HepG2 (cell line): ENCODE results near the gene SPTB. TPM values are rescaled to one million over a fixed set of nuclear protein-coding genes. Genes with fewer than 3 reads are reported as not detected.

Experiments used
- ATAC-seq: fragments of 200-7000 bp; cut with Tn5 transposase; 3 replicates; pipeline ENCODE4 v1.9.1; 2020; ENCODE audit warnings: mild to moderate bottlenecking, moderate library complexity
- BruUV-seq: library from RNA; stranded (reverse); fragments of 400-500 nt; replicated peaks from 2 replicates; lab custom pipeline; 2021; lab: Mats Ljungman, UMichigan
- CTCF ChIA-PET: fragments of 300-600 bp; formaldehyde crosslinking; extraction: SDS; loops from one replicate; lab custom pipeline; 2021; ENCODE audit warnings: low total read pairs, inconsistent platforms, low intra/inter-chr PET ratio; lab: Yijun Ruan, JAX
- POLR2A ChIA-PET: fragments of 350-600 bp; sonication (Branson Sonifier 250); formaldehyde crosslinking; loops from one replicate; lab custom pipeline; 2020; ENCODE audit warnings: antibody characterized with exemption, inconsistent platforms; lab: Yijun Ruan, JAX
- DNase-seq: peaks from one replicate; pipeline ENCODE4 v3.0.0-alpha.2; 2015; ENCODE audit warnings: low spot score
- FAIRE-seq: peaks from 3 replicates; lab custom pipeline; 2011; peaks lifted over from hg19 to GRCh38; lab: Jason Lieb, UNC
- H2AFZ ChIP-seq: one replicate; pipeline ENCODE4 v1.6.1; 2011; ENCODE audit warnings: low read length, inconsistent platforms
- H3K27ac ChIP-seq: fragments of 300-600 bp; 3 replicates; pipeline ENCODE4 v1.8.0; 2011; ENCODE audit warnings: mixed run types, mild to moderate bottlenecking, mixed read lengths, low read length, inconsistent platforms; ENCODE audit not compliant: insufficient read depth; ENCODE audit errors: extremely low read length
- H3K27me3 ChIP-seq, 2 experiments: fragments of 200-600 bp in 1 of 2; 2 replicates in 1 of 2; 3 replicates in 1 of 2; pipeline versions ENCODE4 v1.6.0 to v1.8.0; 2011; ENCODE audit warnings: low read length in 2 of 2, mild to moderate bottlenecking in 2 of 2, moderate library complexity in 2 of 2, inconsistent platforms in 1 of 2; ENCODE audit not compliant: insufficient read depth in 2 of 2, control insufficient read depth in 1 of 2
- H3K36me3 ChIP-seq, 2 experiments: fragments of 200-600 bp in 1 of 2; replicated peaks in 1 of 2; 2 replicates in 1 of 2; 3 replicates in 1 of 2; pipeline versions ENCODE4 v1.5.1 to v1.8.0; 2011; ENCODE audit warnings: low read length in 2 of 2, inconsistent platforms in 1 of 2; ENCODE audit not compliant: insufficient read depth in 2 of 2, control insufficient read depth in 1 of 2
- H3K4me1 ChIP-seq: 2 replicates; pipeline ENCODE4 v1.5.1; 2012; ENCODE audit warnings: low read length, inconsistent platforms; ENCODE audit not compliant: insufficient read depth
- H3K4me2 ChIP-seq: 2 replicates; pipeline ENCODE4 v1.6.0; 2011; ENCODE audit warnings: low read depth, low read length, inconsistent platforms
- H3K4me3 ChIP-seq, 3 experiments: fragments of 200-600 bp in 1 of 3; sonication (generic), shearing (Covaris generic) in 1 of 3; replicated peaks in 1 of 3; 2 replicates each; pipeline ENCODE4 v1.5.1; 2011 to 2016; ENCODE audit warnings: low read length in 3 of 3, inconsistent platforms in 2 of 3, low read depth in 2 of 3, mild to moderate bottlenecking in 2 of 3, control low read depth in 1 of 3, mixed read lengths in 1 of 3; ENCODE audit not compliant: insufficient read depth in 1 of 3
- H3K79me2 ChIP-seq: one replicate; pipeline ENCODE4 v1.6.1; 2011; ENCODE audit warnings: low read length, inconsistent platforms; ENCODE audit not compliant: insufficient read depth
- H3K9ac ChIP-seq: 2 replicates; pipeline ENCODE4 v1.6.0; 2011; ENCODE audit warnings: mild to moderate bottlenecking, low read depth, low read length, inconsistent platforms; ENCODE audit not compliant: insufficient read depth
- H3K9me3 ChIP-seq: 2 replicates; pipeline ENCODE4 v1.5.1; 2012; ENCODE audit warnings: mild to moderate bottlenecking, low read length
- H4K20me1 ChIP-seq: 2 replicates; pipeline ENCODE4 v1.6.0; 2011; ENCODE audit warnings: inconsistent platforms, mild to moderate bottlenecking, low read length, moderate library complexity; ENCODE audit not compliant: insufficient read depth
- CCAR2 ChIP-seq: fragments of 200-400 bp; formaldehyde crosslinking; optimal IDR thresholded peaks from 2 replicates; pipeline ENCODE3; 2018; ENCODE audit warnings: low read depth, mild to moderate bottlenecking, low read length, moderate library complexity
- CTCF ChIP-seq: sonication (generic); formaldehyde crosslinking; IDR thresholded peaks from 2 replicates; pipeline ENCODE4 v1.5.0; 2020; ENCODE audit warnings: mild to moderate bottlenecking, missing genetic modification reagents, moderate library complexity
- EEA1 ChIP-seq: sonication (generic); formaldehyde crosslinking; IDR thresholded peaks from 2 replicates; pipeline ENCODE4 v1.5.1; 2020; ENCODE audit warnings: mild to moderate bottlenecking, missing genetic modification reagents, borderline replicate concordance
- HNF1A ChIP-seq, 2 experiments: sonication (generic) in 1 of 2; formaldehyde crosslinking in 1 of 2; IDR thresholded peaks; 2 replicates each; pipeline versions ENCODE4 v1.4.0 to v1.6.1; 2016 to 2020; ENCODE audit warnings: borderline replicate concordance in 1 of 2, low read depth in 1 of 2, mild to moderate bottlenecking in 1 of 2, missing genetic modification reagents in 1 of 2
- HNRNPL ChIP-seq: fragments of 200-400 bp; formaldehyde crosslinking; IDR thresholded peaks from 2 replicates; pipeline ENCODE4 v1.6.1; 2017; ENCODE audit warnings: mild to moderate bottlenecking, low read depth, low read length
- IKZF4 ChIP-seq: sonication (generic); formaldehyde crosslinking; IDR thresholded peaks from 2 replicates; pipeline ENCODE4 v1.5.1; 2020; ENCODE audit warnings: borderline replicate concordance, mild to moderate bottlenecking, low read depth, missing genetic modification reagents; ENCODE audit errors: not compliant biosample characterization
- MEIS2 ChIP-seq: sonication (generic); formaldehyde crosslinking; IDR thresholded peaks from 2 replicates; pipeline ENCODE4 v1.9.0; 2021; ENCODE audit warnings: mild to moderate bottlenecking, missing genetic modification reagents
- NFKB2 ChIP-seq: sonication (generic); formaldehyde crosslinking; IDR thresholded peaks from 2 replicates; pipeline ENCODE4 v1.4.0; 2020; ENCODE audit warnings: missing genetic modification reagents, borderline replicate concordance
- NR2F2 ChIP-seq: IDR thresholded peaks from 2 replicates; pipeline ENCODE4 v1.6.1; 2012; ENCODE audit warnings: low read depth, inconsistent platforms, borderline replicate concordance
- PAF1 ChIP-seq: IDR thresholded peaks from 2 replicates; pipeline ENCODE4 v1.6.1; 2016; ENCODE audit warnings: missing genetic modification reagents, missing compliant biosample characterization
- SMAD3 ChIP-seq: sonication (generic); formaldehyde crosslinking; IDR thresholded peaks from 2 replicates; pipeline ENCODE4 v1.4.0; 2020; ENCODE audit warnings: missing genetic modification reagents
- ZFX ChIP-seq: sonication (generic); formaldehyde crosslinking; IDR thresholded peaks from 2 replicates; pipeline ENCODE4 v1.4.0; 2020; ENCODE audit warnings: mild to moderate bottlenecking, low read depth, missing genetic modification reagents, moderate library complexity
- ZNF343 ChIP-seq: sonication (generic); formaldehyde crosslinking; IDR thresholded peaks from 2 replicates; pipeline ENCODE4 v1.4.0; 2020; ENCODE audit warnings: mild to moderate bottlenecking, missing genetic modification reagents
- ZNF432 ChIP-seq: sonication (generic); formaldehyde crosslinking; IDR thresholded peaks from 2 replicates; pipeline ENCODE4 v1.5.0; 2020; ENCODE audit warnings: missing genetic modification reagents, mild to moderate bottlenecking, borderline replicate concordance
- ZNF616 ChIP-seq: sonication (generic); formaldehyde crosslinking; IDR thresholded peaks from 2 replicates; pipeline ENCODE4 v1.5.0; 2020; ENCODE audit warnings: low read depth, mild to moderate bottlenecking, missing genetic modification reagents
- WGBS: methylation state at CpG from one replicate; pipeline ENCODE4 v1.1.6; 2017; ENCODE audit warnings: low lambda C conversion rate; 5-methylcytosine and 5-hydroxymethylcytosine counted together
- in situ Hi-C: cut with HindIII; loops from 2 replicates; pipeline ENCODE4 v1.10.0; 2017; ENCODE audit warnings: low pct_unique_long_range_greater_than_20kb; ENCODE audit not compliant: extremely low pct_ligation_motif_present
- intact Hi-C: fragments of 100-400 bp; cut with micrococcal nuclease; formaldehyde crosslinking; loops from one replicate; pipeline ENCODE4 v1.10.0; 2022; ENCODE audit not compliant: unreplicated experiment
- polyA plus RNA-seq, 8 experiments: library from polyadenylated mRNA; depleted of rRNA in 3 of 8; stranded (reverse) in 7 of 8; unstranded in 1 of 8; fragments of >200 nt; fragmentation: Illumina TruSeq in 4 of 8; extraction: Trizol in 4 of 8; gene quantifications; 2 replicates each; pipeline versions ENCODE4 v1.2.1 to v1.2.3, GENCODE V29; 2011 to 2016; ENCODE audit warnings: low read depth in 4 of 8, missing spikeins in 1 of 8, mixed read lengths in 1 of 8; ENCODE audit not compliant: insufficient read depth in 1 of 8
- total RNA-seq, 5 experiments: library from RNA; depleted of rRNA; stranded (reverse); fragments of >200 nt; fragmentation: Illumina TruSeq; extraction: Trizol; gene quantifications; 2 replicates each; pipeline ENCODE4 v1.2.3, GENCODE V29; 2016; ENCODE audit warnings: low read depth in 1 of 5

The SPTB gene
- total and polyA plus RNA-seq, 2 of the 13 experiments (the other 11 are each of a cell fraction or from before 2014, with no cell fraction given) = 0.01 to 0.02 TPM

GRCh38 chr14:64788706-64789105 is 91.0 kb downstream of the SPTB start:
- Histone ChIP-seq H4K20me1 (no peaks in the 10 kb centered on the region), H3K36me3 (no peaks in the 10 kb centered on the region), H3K9ac (no peak overlapping the region), H3K4me1 (no peaks in the 10 kb centered on the region), H3K27ac (no peak overlapping the region), H3K27me3 (peaks cover 2 to 34% of the 10 kb centered on the region in 2 experiments; a peak in 4 of 5 replicates), H3K4me3 (no peak overlapping the region), H3K4me2 (no peak overlapping the region), H3K79me2 (no peaks in the 10 kb centered on the region)
- no peak for ATAC-seq
- BruUV-seq = no TSS peak
- intact Hi-C loops (no loop called here), in situ Hi-C loops (no loop called here)
- ChIA-PET POLR2A (no interaction called here), CTCF (no interaction called here)
- DNase-seq = no peak
- 18% methylated on average over 1 of the region's 1 CpG for WGBS
- no peak for FAIRE-seq
- TF ChIP-seq PAF1 (CRISPR knock-in tag) (no peak), NFKB2 (CRISPR knock-in tag) (no peak), SMAD3 (CRISPR knock-in tag) (no peak), HNF1A (IDR thresholded peaks at IDR 0.05; ENCODE audit: low read depth) (no peak), HNF1A (CRISPR knock-in tag; IDR thresholded peaks at IDR 0.05; ENCODE audit: borderline replicate concordance) (no peak), ZFX (CRISPR knock-in tag) (no peak), NR2F2 (no peak), CCAR2 (no peak), CTCF (CRISPR knock-in tag) (no peak), ZNF616 (CRISPR knock-in tag) (no peak), HNRNPL (no peak), ZNF343 (CRISPR knock-in tag) (no peak), ZNF432 (no peak), IKZF4 (no peak), MEIS2 (no peak), EEA1 (no peak)
- TF ChIP-seq, all 625 proteins: peak for 0
- Histone ChIP-seq H3K9me3 (no peaks in the 10 kb centered on the region), H2AFZ (no peak overlapping the region)
